ENCODE data around the gene KCNJ15. TPM values are rescaled to one million over a fixed set of nuclear protein-coding genes. Genes with fewer than 3 reads are reported as not detected.

KCNJ15 gene
- total and polyA plus RNA-seq, 2 of the 8 experiments (the other 6 are each of a cell fraction or from before 2014, with no cell fraction given) = under 0.01 TPM; not detected in 1

DNA sequence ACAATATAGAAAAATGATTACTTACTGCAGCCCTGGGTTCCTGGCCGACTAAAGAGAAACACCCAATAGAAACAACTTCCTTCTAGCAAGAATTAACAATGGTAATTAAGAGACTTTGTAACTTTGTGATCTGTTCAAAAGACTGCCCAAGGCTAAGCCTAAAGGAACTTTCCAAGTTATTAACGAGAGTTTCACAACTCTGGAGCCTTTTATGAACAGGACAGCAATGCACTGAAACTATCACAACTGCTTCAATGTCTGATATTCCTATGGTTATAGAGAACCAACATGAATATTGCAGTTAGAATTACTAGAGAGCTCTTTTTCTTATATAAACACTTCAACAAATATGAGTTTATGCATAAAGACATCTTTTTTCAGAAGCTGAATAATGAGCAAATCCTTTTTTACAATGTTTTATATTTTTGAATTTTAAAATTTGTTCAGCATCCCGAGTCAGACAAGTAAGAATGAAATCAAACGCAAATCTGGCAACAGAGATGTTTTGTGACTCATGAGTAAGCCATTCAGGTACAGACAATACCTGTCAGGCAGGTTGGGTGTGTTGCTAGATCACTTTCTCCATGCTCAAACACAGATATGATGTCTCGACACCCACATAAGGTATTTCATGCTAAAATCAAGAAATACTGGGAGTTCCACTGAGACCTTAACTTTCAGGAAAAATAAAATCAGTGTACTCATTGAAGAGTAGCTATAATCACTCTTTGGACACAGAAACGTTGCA lies 22.2 kb upstream of the KCNJ15 start:
- H2BK20ac ChIP-seq (ENCODE audit: low read length) = no peak overlapping the region
- no peak overlapping the region for H3K14ac ChIP-seq (ENCODE audit: insufficient read length)
- no peak overlapping the region for H2AFZ ChIP-seq (ENCODE audit: low read length)
- POLR2A ChIA-PET (ENCODE audit: partially characterized antibody) = interaction anchor here (1.1 kb wide), 1 partner anchor 118 kb away, joined by 4 read pairs; no protein-coding TSS in a partner anchor
- H4K91ac ChIP-seq (replicated peaks; ENCODE audit: insufficient read length, low read length) = no peak overlapping the region
- H3K27ac ChIP-seq (ENCODE audit: low read depth, low read length) = no peak overlapping the region
- H3K4me2 ChIP-seq (ENCODE audit: insufficient read depth in 1 of 2, low read depth in 2 of 2, low read length in 2 of 2) = no peak overlapping the region
- H2BK12ac ChIP-seq (ENCODE audit: low read depth, low read length) = no peak overlapping the region
- H2BK120ac ChIP-seq (replicated peaks; ENCODE audit: low read depth, low read length) = no peak overlapping the region
- no peaks in the 10 kb centered on the region for H3K27me3 ChIP-seq (replicated peaks in 1 of 4; ENCODE audit: control insufficient read depth in 3 of 4, extremely low read depth in 1 of 4, insufficient read depth in 3 of 4, low read length in 3 of 4)
- H3K18ac ChIP-seq (ENCODE audit: extremely low read depth, low read length) = no peak overlapping the region
- no peak overlapping the region for H4K5ac ChIP-seq (ENCODE audit: insufficient read length, low read depth, low read length)
- no peaks in the 10 kb centered on the region for H4K20me1 ChIP-seq (replicated peaks in 1 of 2; ENCODE audit: control insufficient read depth in 1 of 2, insufficient read depth in 2 of 2, low read length in 2 of 2)
- H4K8ac ChIP-seq (ENCODE audit: extremely low read depth, insufficient read depth, low read length) = no peak overlapping the region
- peaks cover 0 to 1% (median 0%) of the 10 kb centered on the region in 4 experiments; a peak in 2 of 8 replicates for H3K36me3 ChIP-seq (ENCODE audit: control insufficient read depth in 2 of 4, insufficient read depth in 4 of 4, low read length in 3 of 4)
- H3K4me1 ChIP-seq (replicated peaks in 1 of 4; ENCODE audit: control insufficient read depth in 3 of 4, insufficient read depth in 4 of 4, low read length in 3 of 4) = no peaks in the 10 kb centered on the region
- CTCF ChIA-PET (ENCODE audit: partially characterized antibody) = interaction anchor here (0.9 to 4.2 kb wide), 5 partner anchors 15 to 116 kb away, joined by 3 to 15 read pairs (median 3); no protein-coding TSS in a partner anchor
- H2BK5ac ChIP-seq (ENCODE audit: low read depth, low read length) = no peak overlapping the region
- no peaks in the 10 kb centered on the region for H3K79me1 ChIP-seq (ENCODE audit: low read depth, low read length)
- H3K4me3 ChIP-seq (ENCODE audit: extremely low read depth in 1 of 4, insufficient read depth in 2 of 4, low read depth in 3 of 4, low read length in 4 of 4) = no peak overlapping the region
- no peak overlapping the region for H2AK5ac ChIP-seq (ENCODE audit: low read depth, low read length)
- peaks cover 9 to 18% of the 10 kb centered on the region in 2 experiments for H3K9me3 ChIP-seq (ENCODE audit: insufficient read depth in 2 of 2, low read depth in 1 of 2, low read length in 1 of 2)
- DNase-seq (ENCODE audit: low read depth in 1 of 2, low spot score in 2 of 2) (no peak), FAIRE-seq (no peak)
- H3K9ac ChIP-seq (replicated peaks in 1 of 4; ENCODE audit: extremely low read depth in 1 of 4, low read depth in 3 of 4, low read length in 3 of 4) = no peak overlapping the region
- no peaks in the 10 kb centered on the region for H3K79me2 ChIP-seq (ENCODE audit: control insufficient read depth in 1 of 2, insufficient read depth in 2 of 2, low read length in 2 of 2)
- H2BK15ac ChIP-seq (ENCODE audit: low read length) = no peak overlapping the region
- H3K4ac ChIP-seq (replicated peaks; ENCODE audit: insufficient read length, low read depth, low read length) = no peak overlapping the region
- H3K23me2 ChIP-seq (ENCODE audit: low read depth, low read length) = no peaks in the 10 kb centered on the region
- WGBS, 2 experiments (ENCODE audit: extremely low coverage in 1 of 2, insufficient coverage in 1 of 2, insufficient read length in 1 of 2, insufficient replicate concordance in 2 of 2, low coverage in 1 of 2, low lambda C conversion rate in 2 of 2, missing lambda C conversion rate in 1 of 2) = 80% methylated on average over 6 of the region's 6 CpGs; no CpG with 5 or more reads in 1 of the 2 experiments
- no peak overlapping the region for H3K56ac ChIP-seq (replicated peaks; ENCODE audit: insufficient read length, low read depth, low read length)
- no peak overlapping the region for H3K23ac ChIP-seq (ENCODE audit: insufficient read length)
- TF ChIP-seq, protein P1, sequence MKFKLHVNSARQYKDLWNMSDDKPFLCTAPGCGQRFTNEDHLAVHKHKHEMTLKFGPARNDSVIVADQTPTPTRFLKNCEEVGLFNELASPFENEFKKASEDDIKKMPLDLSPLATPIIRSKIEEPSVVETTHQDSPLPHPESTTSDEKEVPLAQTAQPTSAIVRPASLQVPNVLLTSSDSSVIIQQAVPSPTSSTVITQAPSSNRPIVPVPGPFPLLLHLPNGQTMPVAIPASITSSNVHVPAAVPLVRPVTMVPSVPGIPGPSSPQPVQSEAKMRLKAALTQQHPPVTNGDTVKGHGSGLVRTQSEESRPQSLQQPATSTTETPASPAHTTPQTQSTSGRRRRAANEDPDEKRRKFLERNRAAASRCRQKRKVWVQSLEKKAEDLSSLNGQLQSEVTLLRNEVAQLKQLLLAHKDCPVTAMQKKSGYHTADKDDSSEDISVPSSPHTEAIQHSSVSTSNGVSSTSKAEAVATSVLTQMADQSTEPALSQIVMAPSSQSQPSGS (IDR thresholded peaks at IDR 0.05; ENCODE audit: low read length) = no peak
- TF ChIP-seq, protein P2, sequence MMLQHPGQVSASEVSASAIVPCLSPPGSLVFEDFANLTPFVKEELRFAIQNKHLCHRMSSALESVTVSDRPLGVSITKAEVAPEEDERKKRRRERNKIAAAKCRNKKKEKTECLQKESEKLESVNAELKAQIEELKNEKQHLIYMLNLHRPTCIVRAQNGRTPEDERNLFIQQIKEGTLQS (IDR thresholded peaks at IDR 0.05; ENCODE audit: insufficient read depth, low read depth, low read length) = no peak
- TF ChIP-seq KDM1A (IDR thresholded peaks at IDR 0.05; ENCODE audit: borderline replicate concordance, low read length) (no peak), TBP (IDR thresholded peaks at IDR 0.05; ENCODE audit: low read depth, low read length) (no peak), RNF2 (IDR thresholded peaks at IDR 0.05; ENCODE audit: borderline replicate concordance, low read depth, low read length, missing control alignments, poor library complexity, severe bottlenecking) (no peak), SP1 (IDR thresholded peaks at IDR 0.05; ENCODE audit: low read depth, low read length) (no peak), FOSL1 (IDR thresholded peaks at IDR 0.05; ENCODE audit: insufficient read depth, low read depth, low read length) (no peak), EGR1 (IDR thresholded peaks at IDR 0.05; ENCODE audit: borderline replicate concordance, low read depth, low read length) (no peak), SIN3A (conservative IDR thresholded peaks at IDR 0.05 in 1 of 2, IDR thresholded peaks at IDR 0.05 in 1 of 2; ENCODE audit: low read depth in 1 of 2, low read length in 2 of 2) (no peak)

All from H1 (cell line).